SH-SY5Y (cell line): ENCODE results near the gene RAD51B.
A peak's percentile ranks its signal among the peaks of the same experiment; 100 is the strongest.

Experiments used
- GATA2 ChIP-seq: IDR thresholded peaks from 2 replicates; pipeline ENCODE4 v1.6.1; 2011; ENCODE audit warnings: mild to moderate bottlenecking, low read depth, low read length
- GATA3 ChIP-seq: IDR thresholded peaks from 2 replicates; pipeline ENCODE4 v1.6.1; 2011; ENCODE audit warnings: low read depth, mild to moderate bottlenecking, low read length, moderate library complexity

The RAD51B gene

DNA sequence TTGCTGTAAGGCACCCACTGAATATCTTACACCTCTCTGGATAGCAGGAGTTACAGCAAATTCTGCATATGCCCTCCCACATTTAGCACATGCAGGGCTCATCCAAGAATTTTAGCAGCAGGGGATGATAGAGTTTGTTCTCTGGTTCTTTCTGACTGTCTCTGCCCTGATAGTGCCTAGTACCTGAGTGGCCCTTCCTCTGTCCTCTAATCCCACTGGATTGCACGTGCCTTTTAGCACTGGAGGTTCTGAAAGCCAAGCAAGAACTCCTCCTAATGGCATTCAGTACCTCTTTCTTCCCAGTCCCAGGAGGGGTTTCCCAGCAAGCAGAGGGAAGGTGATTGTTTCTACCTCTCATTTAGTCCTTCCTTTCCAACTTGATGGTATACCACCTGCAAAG lies 566.9 kb downstream of the RAD51B start:
- no peak for TF ChIP-seq GATA3
- TF ChIP-seq GATA2 = no peak

DNA sequence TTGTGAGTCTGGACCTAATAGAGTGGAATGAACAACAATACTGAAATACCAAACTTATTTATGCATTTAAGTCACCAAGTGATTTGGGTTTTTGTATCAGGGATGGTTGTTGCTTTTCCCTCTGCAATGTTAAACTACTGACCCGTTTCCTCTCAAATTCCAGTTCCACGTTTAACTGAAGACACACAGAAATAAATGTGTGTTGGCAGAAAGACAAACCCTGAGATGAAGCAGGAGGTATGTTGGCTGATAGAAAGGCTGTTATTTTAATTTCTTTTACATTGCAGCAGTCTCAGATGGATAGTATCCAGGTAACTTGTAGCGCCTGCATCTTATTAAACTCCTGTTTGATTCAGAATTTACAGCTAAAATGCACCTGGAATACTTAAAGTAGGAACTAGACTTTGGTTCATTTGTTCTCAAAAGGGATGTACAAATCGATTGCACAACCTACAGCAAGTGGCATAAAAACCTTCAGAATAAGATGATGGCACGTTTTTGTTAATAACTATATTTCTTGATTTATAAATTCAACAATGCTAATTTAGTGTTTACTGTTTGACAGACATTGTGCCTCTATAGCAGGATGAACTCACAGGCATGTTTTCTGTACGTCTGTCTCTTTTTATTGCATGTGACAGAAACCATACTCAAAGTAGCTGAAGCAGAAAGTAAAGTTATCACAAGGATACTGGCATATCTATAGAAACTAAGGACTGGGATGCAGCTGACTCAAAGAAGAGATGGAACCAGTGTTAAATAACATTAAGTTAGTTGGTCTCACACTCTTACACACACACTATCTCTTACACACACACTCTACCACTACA lies 567.6 kb downstream of the RAD51B start:
- 0 out of 2 replicates have a peak, but pooled peaks have one; percentile 12 for TF ChIP-seq GATA2
- no peak for TF ChIP-seq GATA3

DNA sequence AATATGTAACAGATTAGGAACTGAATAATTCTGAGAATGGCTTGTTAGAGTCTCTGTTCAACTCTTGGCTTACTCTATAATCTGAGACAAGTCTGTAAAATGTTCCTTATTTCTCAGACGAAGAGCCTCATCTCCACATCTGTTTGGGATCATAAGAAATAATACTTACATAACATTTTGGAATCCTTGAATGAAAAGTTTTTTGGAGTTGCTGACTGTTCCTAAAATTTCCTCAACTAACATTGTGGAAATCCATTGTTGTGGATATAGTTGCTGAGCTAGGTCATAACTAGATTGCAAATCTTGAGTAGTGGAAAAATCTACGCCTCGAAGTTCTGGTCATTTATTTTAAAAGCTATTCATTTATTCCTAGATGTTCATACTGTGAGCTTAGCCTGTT lies 570.4 kb downstream of the RAD51B start:
- TF ChIP-seq GATA2 (no peak), GATA3 (no peak)

DNA sequence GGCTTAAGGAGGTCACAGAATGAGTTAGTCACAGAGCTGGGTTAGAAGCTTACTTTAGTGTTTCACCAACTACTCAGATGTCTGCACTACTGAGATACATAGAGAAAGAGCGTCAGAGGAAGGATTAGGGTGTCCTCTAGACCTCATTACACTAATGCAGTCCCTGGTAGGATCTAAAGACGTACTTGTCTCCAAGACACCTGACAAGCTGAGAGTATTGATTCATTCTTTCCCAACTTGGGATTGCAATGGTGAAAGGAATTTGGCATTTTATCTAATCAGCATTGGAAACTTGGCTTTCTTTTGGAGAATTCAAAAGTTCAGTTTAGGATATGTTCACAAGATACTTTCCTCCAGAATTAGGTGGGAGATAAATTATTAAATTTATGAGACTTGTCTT lies 571.2 kb downstream of the RAD51B start:
- TF ChIP-seq GATA2 (no peak), GATA3 (no peak)

DNA sequence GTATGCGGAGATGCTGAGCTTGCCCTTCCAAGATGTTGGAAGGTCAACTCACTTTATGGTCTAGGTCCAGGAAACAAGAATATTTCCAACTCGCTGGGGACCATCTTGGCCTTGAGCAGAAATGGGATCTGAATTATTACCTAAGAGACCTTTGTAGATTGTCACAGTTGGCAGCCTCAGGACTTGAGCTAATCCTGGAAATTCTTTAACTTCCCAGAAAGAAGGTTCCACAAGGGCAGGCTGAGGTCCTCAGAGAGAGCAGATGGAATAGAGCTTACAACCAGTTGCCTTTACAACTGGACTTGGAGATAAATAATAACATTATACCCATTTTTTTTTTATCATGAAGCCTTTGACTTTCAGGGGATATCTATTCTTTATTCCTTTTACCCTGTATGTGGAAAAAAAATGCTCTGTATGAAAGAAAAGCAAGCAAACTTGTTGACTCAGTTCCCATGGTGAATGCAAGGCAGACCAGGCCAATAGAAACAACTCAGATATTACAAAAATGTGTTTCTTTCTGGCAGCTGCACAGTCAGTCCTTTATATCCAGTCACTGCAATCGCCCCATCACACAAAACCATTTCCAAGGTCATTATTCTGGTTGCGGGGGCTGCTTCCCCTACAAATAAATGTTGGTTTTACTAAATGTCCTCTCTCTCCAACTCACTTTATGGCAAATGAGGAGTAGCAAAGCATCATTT lies 571.9 kb downstream of the RAD51B start:
- TF ChIP-seq GATA3 (no peak), GATA2 (no peak)

DNA sequence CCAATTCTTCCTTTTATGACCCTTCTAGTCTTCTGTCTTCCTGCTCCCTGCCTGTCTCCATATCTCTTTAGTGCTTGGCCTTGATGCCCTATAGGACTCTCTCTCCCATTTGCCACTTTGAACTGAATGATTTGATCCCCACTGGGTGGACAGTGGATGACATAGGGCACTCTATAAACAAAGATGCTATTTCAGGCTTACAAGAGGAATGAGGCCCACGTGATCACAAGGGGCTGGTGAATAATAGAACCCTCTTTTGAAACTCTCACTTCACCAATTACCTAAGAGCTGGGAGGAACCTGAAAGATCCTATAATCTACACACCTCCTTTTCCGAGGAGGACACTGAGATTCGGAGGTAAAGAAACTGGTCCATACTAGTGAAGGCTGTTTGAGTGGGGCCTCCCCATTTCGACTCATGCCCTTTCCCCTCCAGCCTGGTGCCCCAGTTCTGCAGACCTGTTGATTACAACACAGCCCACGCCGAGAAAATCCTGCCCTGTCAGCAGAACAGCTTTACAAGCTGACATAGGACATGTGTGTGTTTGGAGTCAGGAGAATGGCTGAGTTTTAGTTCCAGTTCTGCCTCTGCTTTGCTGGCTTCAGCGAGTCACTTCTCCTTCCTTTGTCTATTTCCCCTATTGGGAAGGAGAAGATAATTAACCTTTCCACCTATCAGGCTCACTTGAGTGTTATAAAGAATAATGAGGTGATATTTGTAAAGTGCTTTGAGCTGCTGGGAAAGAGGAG lies 573.0 kb downstream of the RAD51B start:
- TF ChIP-seq GATA3 (no peak), GATA2 (no peak)

DNA sequence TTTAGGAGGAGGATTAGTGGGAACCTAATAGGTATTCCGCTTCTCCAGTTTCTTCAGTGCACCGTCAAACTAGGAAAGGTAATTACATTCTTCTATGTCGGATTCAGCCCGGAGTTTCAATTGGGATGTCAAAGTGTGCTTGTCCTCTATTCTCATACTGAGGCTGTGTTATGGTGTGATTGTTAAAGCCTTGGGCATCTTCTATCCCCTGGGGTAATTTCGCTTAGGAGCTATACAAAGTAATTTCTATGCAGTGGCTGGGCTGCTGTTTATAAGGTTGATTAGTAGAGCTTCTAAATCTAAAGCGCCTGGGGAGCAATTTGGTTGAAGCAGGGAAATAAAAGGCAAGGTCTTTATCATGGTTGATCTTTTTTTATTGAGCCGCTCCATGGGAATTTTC lies 573.7 kb downstream of the RAD51B start:
- TF ChIP-seq GATA2 (peak; percentile 24; the same call in 1 of the 2 replicates), GATA3 (no peak)

DNA sequence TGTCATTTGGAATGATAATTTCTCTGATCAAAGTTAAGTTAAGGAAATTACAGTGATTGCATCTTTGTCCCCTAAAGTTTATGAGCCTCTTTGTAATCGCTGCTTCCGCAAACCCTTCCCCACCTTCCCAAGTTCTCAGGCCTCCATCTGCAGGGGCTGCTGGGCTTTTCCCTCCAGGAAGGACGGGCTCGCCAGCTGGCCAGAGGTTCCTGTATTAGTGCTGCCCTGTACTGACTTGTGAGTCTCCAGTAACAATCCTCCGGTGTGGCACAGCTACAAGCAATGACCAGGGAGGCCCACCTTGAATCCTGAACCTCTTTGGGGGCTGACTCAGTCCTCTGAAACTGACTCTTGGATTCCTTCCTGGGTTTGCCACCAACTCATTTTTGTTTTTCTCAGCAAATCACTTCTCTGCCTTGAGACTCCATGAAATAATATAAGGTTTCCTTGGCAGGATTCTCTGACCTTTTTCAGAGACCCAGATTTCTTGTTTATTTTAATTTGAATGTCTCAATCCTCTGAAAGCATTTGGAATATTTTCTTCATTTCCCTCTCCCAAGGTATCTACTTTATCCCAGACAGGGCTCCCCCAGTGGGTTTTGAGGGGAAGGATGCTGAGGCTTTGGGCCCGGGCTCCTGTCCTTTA lies 574.7 kb downstream of the RAD51B start:
- no peak for TF ChIP-seq GATA3
- no peak for TF ChIP-seq GATA2

DNA sequence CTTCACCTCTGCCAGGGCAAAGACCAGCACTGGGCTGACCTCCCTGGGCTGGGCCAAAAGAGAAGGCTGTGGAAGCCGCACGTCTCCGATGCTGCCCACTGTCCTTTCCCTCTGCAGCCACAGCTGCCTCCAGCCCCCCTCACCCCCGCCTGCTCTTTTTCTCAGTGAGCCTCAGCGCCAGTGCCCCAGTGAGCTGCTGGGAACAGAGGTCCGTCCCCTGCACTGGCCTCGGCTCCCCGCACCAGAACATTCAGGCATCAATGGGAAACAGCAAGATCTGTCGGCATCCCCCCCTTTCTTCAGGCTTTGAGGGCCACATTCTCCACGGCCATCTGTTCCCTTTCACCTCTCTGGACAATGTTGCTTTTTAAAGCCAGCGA lies 575.2 kb downstream of the RAD51B start:
- TF ChIP-seq GATA3 (no peak), GATA2 (no peak)

DNA sequence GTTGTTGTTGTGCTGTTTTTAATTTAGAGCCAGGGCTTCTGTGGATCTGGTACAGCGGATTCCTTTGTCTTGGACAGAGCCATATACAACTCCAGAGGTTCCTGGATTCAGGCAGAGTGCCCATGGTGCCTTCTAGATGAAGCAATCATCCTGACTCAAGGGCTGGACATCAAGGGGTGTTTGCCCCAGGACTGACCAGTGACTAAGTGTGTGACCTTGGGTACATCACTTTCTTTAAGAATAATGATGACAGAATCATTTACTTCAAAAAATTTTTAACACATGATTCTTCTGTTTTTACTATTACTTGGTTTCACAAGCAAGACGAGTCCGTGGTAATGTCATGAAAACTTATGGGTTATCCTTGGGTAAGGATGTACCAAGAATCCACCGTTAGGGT lies 576.0 kb downstream of the RAD51B start:
- no peak for TF ChIP-seq GATA3
- TF ChIP-seq GATA2 = no peak

DNA sequence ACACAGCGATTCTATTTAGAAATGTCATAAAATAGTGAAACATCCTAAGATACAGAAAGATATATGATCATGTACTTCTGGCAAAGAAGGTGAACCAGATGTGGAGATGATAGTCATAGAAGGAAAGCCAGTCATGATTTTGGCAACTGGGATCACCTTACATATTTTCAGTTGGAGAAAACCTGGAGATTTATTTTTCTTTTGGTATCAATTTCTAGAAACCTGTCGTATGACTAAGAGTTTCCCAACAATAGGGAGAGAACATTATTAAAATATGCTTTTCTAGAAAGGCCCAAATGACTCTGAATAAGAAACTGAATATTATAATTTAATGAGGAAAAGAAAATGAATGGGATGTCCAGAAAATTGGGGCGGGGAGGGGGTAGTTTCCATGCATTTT lies 576.9 kb downstream of the RAD51B start:
- TF ChIP-seq GATA2 = no peak

DNA sequence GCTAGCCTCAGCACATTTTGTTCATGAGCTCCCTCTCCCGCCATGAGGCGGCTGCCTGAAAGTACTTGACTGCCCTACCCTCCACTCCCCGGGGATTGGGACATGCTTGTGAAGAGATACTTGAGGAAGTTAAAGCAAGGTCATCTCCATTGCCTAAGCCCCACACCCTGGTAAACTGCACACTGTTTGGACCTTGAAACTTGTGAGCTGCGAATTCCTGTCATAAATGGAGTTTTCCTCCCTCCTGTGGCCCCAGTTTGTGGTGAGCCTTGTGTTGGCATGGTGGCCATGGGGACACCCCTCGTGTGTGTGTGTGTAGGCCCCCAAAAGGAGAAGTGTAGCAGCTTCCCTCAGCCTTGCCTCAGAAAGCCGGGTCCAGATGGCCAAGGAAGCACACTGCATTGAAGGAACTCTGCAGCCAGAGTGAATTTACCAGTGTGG lies 577.8 kb downstream of the RAD51B start:
- TF ChIP-seq GATA3 = no peak
- TF ChIP-seq GATA2 = no peak

DNA sequence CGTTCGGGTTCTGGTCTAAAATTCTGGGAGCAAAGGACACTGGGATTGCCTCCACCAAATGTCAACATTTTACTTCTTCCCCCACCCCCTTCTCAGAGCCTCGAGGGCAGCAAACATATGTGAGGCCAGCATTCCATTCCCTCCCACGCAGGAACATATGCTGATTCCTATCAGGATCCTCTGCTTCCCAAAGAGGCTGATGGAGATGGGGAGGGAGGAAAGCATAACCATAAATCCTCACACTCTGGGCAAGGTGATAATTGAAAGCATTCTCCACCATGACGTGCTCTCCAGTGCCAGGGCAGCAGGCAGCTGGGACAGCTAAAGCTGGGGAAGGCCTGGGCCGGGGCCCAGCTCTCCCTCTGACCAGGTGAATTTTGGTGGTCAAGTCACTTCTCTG lies 578.2 kb downstream of the RAD51B start:
- TF ChIP-seq GATA3 = peak; percentile 90
- peak; percentile 96 for TF ChIP-seq GATA2

DNA sequence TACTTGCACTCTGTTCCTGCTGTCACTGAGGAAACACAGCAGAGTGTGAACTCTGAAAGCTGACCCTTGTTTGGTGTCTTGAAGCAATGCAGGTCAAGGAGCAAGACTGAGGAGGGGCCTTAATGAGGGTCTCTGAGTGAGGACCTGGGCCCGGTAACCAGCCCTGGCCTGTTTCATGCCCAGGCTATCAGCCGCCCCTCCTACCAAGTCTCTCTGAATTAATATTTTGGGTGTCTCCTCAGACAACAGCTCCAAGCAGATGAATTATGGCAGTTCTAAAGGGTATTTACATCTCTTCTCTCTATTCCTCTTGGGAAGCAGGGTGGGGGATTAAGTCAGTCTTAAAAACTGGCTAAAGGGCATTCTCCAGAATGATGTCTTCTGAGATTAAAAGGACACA lies 578.8 kb downstream of the RAD51B start:
- no peak for TF ChIP-seq GATA3
- no peak for TF ChIP-seq GATA2
